ENCODE measurements around the gene PEAK1.
A peak's percentile ranks its signal among the peaks of the same experiment; 100 is the strongest.

- TF ChIP-seq POLR2A (IDR thresholded peaks at IDR 0.05; ENCODE audit: low read depth), result no peak
- peak in 2 of 3 experiments; percentile 31 to 41 for TF ChIP-seq CTCF (IDR thresholded peaks at IDR 0.05)
- no peak for TF ChIP-seq EP300 (IDR thresholded peaks at IDR 0.05)
- no peak for TF ChIP-seq POLR2AphosphoS5 (IDR thresholded peaks at IDR 0.05)
Measured at GRCh38 chr15:77418966-77419835, 703 bp downstream of the PEAK1 start.
